Stimulated activated naive B cell treated with anti-CD40 and anti-IgM and Interleukin-4, amounts not matched to agents 10 μg/mL and 1 μg/mL and 100 μg/mL, for 72 hours (primary cell): ENCODE data around the gene CRISP1.

ENCODE experiments used
- ATAC-seq, 2 donors: fragments of 150-1000 bp; cut with Tn5 transposase; replicated peaks; 2 replicates each; pipeline ENCODE4 v1.10.0; 2021; ENCODE audit warnings: moderate library complexity in 1 of 2
- DNase-seq: peaks from one replicate; pipeline ENCODE4 v3.0.0; 2021
- H3K27ac Mint-ChIP-seq: one replicate; pipeline ENCODE4 v1.8.0; 2022; ENCODE audit warnings: mild to moderate bottlenecking, mixed read lengths
- H3K27me3 Mint-ChIP-seq, 2 donors: one replicate each; pipeline ENCODE4 v1.8.0; 2022; ENCODE audit warnings: mixed read lengths in 2 of 2
- H3K36me3 Mint-ChIP-seq, 2 donors: one replicate each; pipeline ENCODE4 v1.8.0; 2022; ENCODE audit warnings: mixed read lengths in 2 of 2, mild to moderate bottlenecking in 1 of 2
- H3K4me1 Mint-ChIP-seq, 2 donors: one replicate each; pipeline ENCODE4 v1.8.0; 2022; ENCODE audit warnings: mixed read lengths in 2 of 2, mild to moderate bottlenecking in 1 of 2
- H3K4me3 Mint-ChIP-seq, 2 donors: one replicate each; pipeline ENCODE4 v1.8.0; 2022; ENCODE audit warnings: mild to moderate bottlenecking in 2 of 2, mixed read lengths in 2 of 2, moderate library complexity in 1 of 2
- H3K9me3 Mint-ChIP-seq, 2 donors: one replicate each; pipeline ENCODE4 v1.8.0; 2022; ENCODE audit warnings: mixed read lengths in 2 of 2, mild to moderate bottlenecking in 1 of 2

CRISP1 gene

GRCh38 chr6:49868951-49869529 is 2.7 kb upstream of the CRISP1 start:
- Mint-ChIP-seq H3K27me3 (no peaks in the 10 kb centered on the region), H3K27ac (no peak overlapping the region), H3K36me3 (no peaks in the 10 kb centered on the region), H3K9me3 (peaks cover 5 to 7% of the 10 kb centered on the region in 2 donors), H3K4me3 (no peak overlapping the region), H3K4me1 (no peaks in the 10 kb centered on the region)
- DNase-seq (no peak), ATAC-seq (no peak)

- H3K4me1 Mint-ChIP-seq: no peaks in the 10 kb centered on the region
- no peak for DNase-seq
- no peaks in the 10 kb centered on the region for H3K9me3 Mint-ChIP-seq
- H3K4me3 Mint-ChIP-seq: no peak overlapping the region
- no peak overlapping the region for H3K27ac Mint-ChIP-seq
- no peak for ATAC-seq
- H3K27me3 Mint-ChIP-seq: no peaks in the 10 kb centered on the region
- no peaks in the 10 kb centered on the region for H3K36me3 Mint-ChIP-seq
Observed at GRCh38 chr6:49856282-49856681, 10.1 kb downstream of the CRISP1 start.

- H3K9me3 Mint-ChIP-seq: no peaks in the 10 kb centered on the region
- DNase-seq (no peak), ATAC-seq (no peak)
- no peak overlapping the region for H3K4me3 Mint-ChIP-seq
- no peaks in the 10 kb centered on the region for H3K4me1 Mint-ChIP-seq
- no peaks in the 10 kb centered on the region for H3K36me3 Mint-ChIP-seq
- H3K27ac Mint-ChIP-seq: no peak overlapping the region
- H3K27me3 Mint-ChIP-seq: no peaks in the 10 kb centered on the region
Observed at GRCh38 chr6:49855221-49855620, 11.1 kb downstream of the CRISP1 start.

- DNase-seq (no peak), ATAC-seq (no peak)
- H3K4me1 Mint-ChIP-seq: no peaks in the 10 kb centered on the region
- no peak overlapping the region for H3K4me3 Mint-ChIP-seq
- H3K36me3 Mint-ChIP-seq: no peaks in the 10 kb centered on the region
- H3K9me3 Mint-ChIP-seq: no peaks in the 10 kb centered on the region
- H3K27ac Mint-ChIP-seq: no peak overlapping the region
- no peaks in the 10 kb centered on the region for H3K27me3 Mint-ChIP-seq
Observed at GRCh38 chr6:49852975-49853374, 13.4 kb downstream of the CRISP1 start.

GRCh38 chr6:49849213-49849907 is 17.0 kb downstream of the CRISP1 start:
- DNase-seq: no peak
- Mint-ChIP-seq H3K27ac (no peak overlapping the region), H3K4me3 (no peak overlapping the region), H3K27me3 (no peaks in the 10 kb centered on the region), H3K9me3 (no peaks in the 10 kb centered on the region), H3K36me3 (no peaks in the 10 kb centered on the region), H3K4me1 (no peaks in the 10 kb centered on the region)
- ATAC-seq: peak; percentile 64 to 67

GRCh38 chr6:49847673-49848072 is 18.7 kb downstream of the CRISP1 start:
- ATAC-seq: no peak
- DNase-seq: no peak
- Mint-ChIP-seq H3K27me3 (peaks cover 0 to 1% of the 10 kb centered on the region in 2 donors), H3K9me3 (no peaks in the 10 kb centered on the region), H3K4me3 (no peak overlapping the region), H3K4me1 (no peaks in the 10 kb centered on the region), H3K36me3 (no peaks in the 10 kb centered on the region), H3K27ac (no peak overlapping the region)

GRCh38 chr6:49847014-49847413 is 19.3 kb downstream of the CRISP1 start:
- Mint-ChIP-seq H3K27ac (no peak overlapping the region), H3K9me3 (peaks cover 0 to 2% of the 10 kb centered on the region in 2 donors), H3K4me3 (no peak overlapping the region), H3K36me3 (no peaks in the 10 kb centered on the region), H3K4me1 (no peaks in the 10 kb centered on the region), H3K27me3 (peaks cover 0 to 5% of the 10 kb centered on the region in 2 donors)
- DNase-seq (no peak), ATAC-seq (no peak)

- Mint-ChIP-seq H3K4me1 (no peaks in the 10 kb centered on the region), H3K4me3 (no peak overlapping the region), H3K27me3 (peaks cover 0 to 5% of the 10 kb centered on the region in 2 donors), H3K27ac (no peak overlapping the region), H3K36me3 (no peaks in the 10 kb centered on the region), H3K9me3 (peaks cover 0 to 2% of the 10 kb centered on the region in 2 donors)
- DNase-seq: no peak
- ATAC-seq: no peak
Observed at GRCh38 chr6:49841424-49841823, 24.9 kb downstream of the CRISP1 start.

- no peak overlapping the region for H3K4me3 Mint-ChIP-seq
- no peak for DNase-seq
- no peaks in the 10 kb centered on the region for H3K36me3 Mint-ChIP-seq
Observed at GRCh38 chr6:49839957-49840356, 26.4 kb downstream of the CRISP1 start.

GRCh38 chr6:49839162-49839561 is 27.2 kb downstream of the CRISP1 start:
- no peak overlapping the region for H3K27ac Mint-ChIP-seq
- H3K4me3 Mint-ChIP-seq: no peak overlapping the region
- no peaks in the 10 kb centered on the region for H3K4me1 Mint-ChIP-seq

More at GRCh38 chr6:49839957-49840356, 26.4 kb downstream of the CRISP1 start:
- peaks cover 0 to 2% of the 10 kb centered on the region in 2 donors for H3K9me3 Mint-ChIP-seq
- peaks cover 0 to 5% of the 10 kb centered on the region in 2 donors for H3K27me3 Mint-ChIP-seq
- H3K4me1 Mint-ChIP-seq: no peaks in the 10 kb centered on the region
- ATAC-seq: no peak
- no peak overlapping the region for H3K27ac Mint-ChIP-seq

GRCh38 chr6:49835140-49835539 is 31.2 kb downstream of the CRISP1 start:
- no peak overlapping the region for H3K27ac Mint-ChIP-seq
- ATAC-seq: no peak
- no peak for DNase-seq
- no peaks in the 10 kb centered on the region for H3K27me3 Mint-ChIP-seq
- H3K4me3 Mint-ChIP-seq: no peak overlapping the region
- no peaks in the 10 kb centered on the region for H3K9me3 Mint-ChIP-seq
- H3K36me3 Mint-ChIP-seq: no peaks in the 10 kb centered on the region
- no peaks in the 10 kb centered on the region for H3K4me1 Mint-ChIP-seq

More at GRCh38 chr6:49839162-49839561, 27.2 kb downstream of the CRISP1 start:
- H3K9me3 Mint-ChIP-seq: peaks cover 0 to 2% of the 10 kb centered on the region in 2 donors
- peaks cover 0 to 5% of the 10 kb centered on the region in 2 donors for H3K27me3 Mint-ChIP-seq
- DNase-seq (no peak), ATAC-seq (no peak)
- no peaks in the 10 kb centered on the region for H3K36me3 Mint-ChIP-seq

- no peaks in the 10 kb centered on the region for H3K27me3 Mint-ChIP-seq
- ATAC-seq (no peak), DNase-seq (no peak)
- H3K27ac Mint-ChIP-seq: no peak overlapping the region
- no peaks in the 10 kb centered on the region for H3K36me3 Mint-ChIP-seq
- H3K4me1 Mint-ChIP-seq: no peaks in the 10 kb centered on the region
- no peaks in the 10 kb centered on the region for H3K9me3 Mint-ChIP-seq
- H3K4me3 Mint-ChIP-seq: no peak overlapping the region
Observed at GRCh38 chr6:49833386-49833785, 32.9 kb downstream of the CRISP1 start.

- Mint-ChIP-seq H3K4me1 (no peaks in the 10 kb centered on the region), H3K27me3 (no peaks in the 10 kb centered on the region), H3K27ac (no peak overlapping the region), H3K9me3 (no peaks in the 10 kb centered on the region), H3K4me3 (no peak overlapping the region), H3K36me3 (no peaks in the 10 kb centered on the region)
- no peak for DNase-seq
- no peak for ATAC-seq
Observed at GRCh38 chr6:49826743-49827406, 39.5 kb downstream of the CRISP1 start.

- H3K36me3 Mint-ChIP-seq: no peaks in the 10 kb centered on the region
- H3K4me3 Mint-ChIP-seq: no peak overlapping the region
- ATAC-seq (no peak), DNase-seq (no peak)
- no peaks in the 10 kb centered on the region for H3K27me3 Mint-ChIP-seq
- H3K27ac Mint-ChIP-seq: no peak overlapping the region
- H3K4me1 Mint-ChIP-seq: no peaks in the 10 kb centered on the region
- H3K9me3 Mint-ChIP-seq: peaks cover 3 to 6% of the 10 kb centered on the region in 2 donors
Observed at GRCh38 chr6:49815166-49815565, 51.2 kb downstream of the CRISP1 start.

- H3K36me3 Mint-ChIP-seq: no peaks in the 10 kb centered on the region
- H3K27ac Mint-ChIP-seq: no peak overlapping the region
- no peak for ATAC-seq
- no peaks in the 10 kb centered on the region for H3K4me1 Mint-ChIP-seq
- peaks cover 5 to 11% of the 10 kb centered on the region in 2 donors for H3K9me3 Mint-ChIP-seq
- H3K27me3 Mint-ChIP-seq: no peaks in the 10 kb centered on the region
- no peak for DNase-seq
- no peak overlapping the region for H3K4me3 Mint-ChIP-seq
Observed at GRCh38 chr6:49813248-49813647, 53.1 kb downstream of the CRISP1 start.
